H9 (cell line): ENCODE results near the gene MB21D2. TPM values are rescaled to one million over a fixed set of nuclear protein-coding genes. Genes with fewer than 3 reads are reported as not detected.

Experiments
- DNase-seq: peaks from one replicate; pipeline ENCODE4 v3.0.0-alpha.2; 2017
- H2AFZ ChIP-seq: one replicate; pipeline ENCODE4 v1.6.1; 2013; ENCODE audit warnings: mild to moderate bottlenecking, low read length, control low read depth, moderate library complexity
- H2AK5ac ChIP-seq: 2 replicates; pipeline ENCODE4 v1.6.1; 2013; ENCODE audit warnings: low read length, control low read depth, mixed read lengths; ENCODE audit not compliant: insufficient read length
- H2BK120ac ChIP-seq: one replicate; pipeline ENCODE4 v1.6.1; 2013; ENCODE audit warnings: low read depth, mild to moderate bottlenecking, low read length, control low read depth, inconsistent platforms; ENCODE audit not compliant: poor library complexity, severe bottlenecking
- H2BK12ac ChIP-seq: 2 replicates; pipeline ENCODE4 v1.6.1; 2013; ENCODE audit warnings: low read length, control low read depth, mixed read lengths, low read depth; ENCODE audit not compliant: insufficient read length
- H2BK15ac ChIP-seq: 2 replicates; pipeline ENCODE4 v1.6.1; 2013; ENCODE audit warnings: low read depth, low read length, control low read depth
- H2BK20ac ChIP-seq: one replicate; pipeline ENCODE4 v1.6.1; 2013; ENCODE audit warnings: low read depth, mild to moderate bottlenecking, low read length, control low read depth, inconsistent platforms; ENCODE audit not compliant: poor library complexity, severe bottlenecking
- H2BK5ac ChIP-seq: 2 replicates; pipeline ENCODE4 v1.6.1; 2013; ENCODE audit warnings: low read length, control low read depth, mixed read lengths; ENCODE audit not compliant: insufficient read length
- H3K14ac ChIP-seq: 2 replicates; pipeline ENCODE4 v1.6.1; 2013; ENCODE audit warnings: low read length, control low read depth; ENCODE audit not compliant: insufficient read depth
- H3K18ac ChIP-seq: 2 replicates; pipeline ENCODE4 v1.6.1; 2013; ENCODE audit warnings: low read depth, mild to moderate bottlenecking, mixed read lengths, low read length, control low read depth; ENCODE audit not compliant: insufficient read length
- H3K23ac ChIP-seq: 2 replicates; pipeline ENCODE4 v1.6.1; 2013; ENCODE audit warnings: low read length, control low read depth, mixed read lengths, low read depth; ENCODE audit not compliant: insufficient read length
- H3K23me2 ChIP-seq: 2 replicates; pipeline ENCODE4 v1.6.1; 2013; ENCODE audit warnings: low read depth, mild to moderate bottlenecking, mixed read lengths, low read length, control low read depth; ENCODE audit not compliant: insufficient read length, poor library complexity, severe bottlenecking
- H3K27ac ChIP-seq: 2 replicates; pipeline ENCODE4 v1.5.1; 2013; ENCODE audit warnings: low read length, control low read depth, mixed read lengths, low read depth; ENCODE audit not compliant: insufficient read length
- H3K27me3 ChIP-seq: 2 replicates; pipeline ENCODE4 v1.6.1; 2013; ENCODE audit warnings: low read length, control low read depth, inconsistent platforms; ENCODE audit not compliant: insufficient read depth
- H3K4ac ChIP-seq: 2 replicates; pipeline ENCODE4 v1.6.1; 2013; ENCODE audit warnings: low read depth, mild to moderate bottlenecking, control low read depth, inconsistent platforms, low read length, moderate library complexity
- H3K4me1 ChIP-seq: 2 replicates; pipeline ENCODE4 v1.6.1; 2013; ENCODE audit warnings: low read length, control low read depth, inconsistent platforms; ENCODE audit not compliant: insufficient read depth
- H3K4me2 ChIP-seq: 2 replicates; pipeline ENCODE4 v1.6.1; 2013; ENCODE audit warnings: low read length, control low read depth, mixed read lengths; ENCODE audit not compliant: insufficient read length, insufficient read depth
- H3K56ac ChIP-seq: 2 replicates; pipeline ENCODE4 v1.6.1; 2013; ENCODE audit warnings: low read depth, mild to moderate bottlenecking, mixed read lengths, low read length, control low read depth; ENCODE audit not compliant: insufficient read length
- H3K79me1 ChIP-seq: 2 replicates; pipeline ENCODE4 v1.6.1; 2013; ENCODE audit warnings: low read depth, mild to moderate bottlenecking, moderate library complexity, low read length, control low read depth, inconsistent platforms; ENCODE audit not compliant: insufficient read depth, poor library complexity, severe bottlenecking
- H3K79me2 ChIP-seq: 2 replicates; pipeline ENCODE4 v1.6.1; 2013; ENCODE audit warnings: low read length, control low read depth, inconsistent platforms; ENCODE audit not compliant: insufficient read depth
- H3K9ac ChIP-seq: 2 replicates; pipeline ENCODE4 v1.6.1; 2013; ENCODE audit warnings: low read length, control low read depth, mixed read lengths; ENCODE audit not compliant: insufficient read length; ENCODE audit errors: extremely low read depth
- H3K9me3 ChIP-seq: one replicate; pipeline ENCODE4 v1.6.1; 2013; ENCODE audit warnings: low read depth, low read length, inconsistent platforms; ENCODE audit not compliant: control insufficient read depth
- H3T11ph ChIP-seq: one replicate; pipeline ENCODE4 v1.6.1; 2013; ENCODE audit warnings: mild to moderate bottlenecking, low read length, control low read depth, inconsistent platforms
- H4K20me1 ChIP-seq: one replicate; pipeline ENCODE4 v1.6.1; 2013; ENCODE audit not compliant: control insufficient read depth, insufficient read length, insufficient read depth
- H4K5ac ChIP-seq: 2 replicates; pipeline ENCODE4 v1.6.1; 2013; ENCODE audit warnings: low read depth, mild to moderate bottlenecking, mixed read lengths, low read length, control low read depth; ENCODE audit not compliant: insufficient read length
- H4K8ac ChIP-seq: replicated peaks from 2 replicates; pipeline ENCODE4 v1.6.1; 2013; ENCODE audit warnings: low read length, control low read depth, mixed read lengths, low read depth; ENCODE audit not compliant: insufficient read length
- H4K91ac ChIP-seq: 2 replicates; pipeline ENCODE4 v1.6.1; 2013; ENCODE audit warnings: low read depth, mild to moderate bottlenecking, moderate library complexity, mixed read lengths, low read length, control low read depth; ENCODE audit not compliant: insufficient read length
- H3K27ac Mint-ChIP-seq, 3 experiments: 2 replicates in 2 of 3; 3 replicates in 1 of 3; pipeline ENCODE4 v1.8.0; 2020 to 2021; ENCODE audit warnings: mixed read lengths in 3 of 3, mild to moderate bottlenecking in 1 of 3, moderate library complexity in 1 of 3
- H3K27me3 Mint-ChIP-seq: 2 replicates; pipeline ENCODE4 v1.8.0; 2021; ENCODE audit warnings: low read depth, mild to moderate bottlenecking, moderate library complexity, mixed read lengths
- H3K36me3 Mint-ChIP-seq, 3 experiments: 2 replicates in 2 of 3; 3 replicates in 1 of 3; pipeline ENCODE4 v1.8.0; 2020 to 2021; ENCODE audit warnings: low read depth in 3 of 3, mixed read lengths in 3 of 3; ENCODE audit not compliant: insufficient read depth in 1 of 3
- H3K4me1 Mint-ChIP-seq, 2 experiments: 2 replicates each; pipeline ENCODE4 v1.8.0; 2020; ENCODE audit warnings: mixed read lengths in 2 of 2
- H3K4me3 Mint-ChIP-seq, 2 experiments: 2 replicates in 1 of 2; 3 replicates in 1 of 2; pipeline ENCODE4 v1.8.0; 2020 to 2021; ENCODE audit warnings: mild to moderate bottlenecking in 2 of 2, mixed read lengths in 2 of 2, moderate library complexity in 1 of 2
- H3K9me3 Mint-ChIP-seq, 2 experiments: 2 replicates in 1 of 2; 3 replicates in 1 of 2; pipeline ENCODE4 v1.8.0; 2020; ENCODE audit warnings: mild to moderate bottlenecking in 2 of 2, mixed read lengths in 2 of 2, moderate library complexity in 1 of 2
- WGBS: extraction: QIAGEN DNeasy Blood & Tissue Kit; methylation state at CpG from one replicate; pipeline ENCODE4 v1.1.7; 2013; ENCODE audit warnings: missing lambda C conversion rate, low lambda C conversion rate, mixed read lengths; ENCODE audit not compliant: insufficient read length; ENCODE audit errors: extremely low coverage; 5-methylcytosine and 5-hydroxymethylcytosine counted together
- total RNA-seq: library from RNA; stranded (reverse); gene quantifications from 2 replicates; pipeline ENCODE4 v1.2.1, GENCODE V29; 2021
- TF ChIP-seq, protein P1 (sequence below): fragments of 200-600 bp; sonication (generic); conservative IDR thresholded peaks from 3 replicates; pipeline ENCODE4 v1.8.0; 2021; ENCODE audit warnings: antibody characterized with exemption, mild to moderate bottlenecking

The MB21D2 gene
- total RNA-seq, 1 experiment from 2014 or later, result 19.1 TPM

DNA sequence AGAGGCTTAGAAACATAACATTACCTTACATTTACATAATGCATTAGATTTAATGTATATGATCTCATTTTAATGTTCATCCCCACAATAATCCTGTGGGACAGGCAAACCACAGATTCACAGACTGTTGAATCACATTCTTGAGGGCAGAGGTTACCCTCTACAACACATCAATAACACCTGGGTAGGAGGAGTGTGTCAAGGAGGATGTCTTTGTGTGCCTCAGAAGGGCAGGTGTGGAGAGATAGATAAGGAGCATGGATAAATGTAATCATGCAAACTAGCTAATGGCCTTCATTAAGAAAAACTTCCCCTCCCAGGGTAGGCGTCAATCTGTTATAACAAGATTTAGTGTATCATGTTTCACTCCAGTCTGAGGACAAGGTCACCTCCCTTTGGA, 12.9 kb upstream of the MB21D2 start:
- H3K18ac ChIP-seq, result no peak overlapping the region
- Mint-ChIP-seq H3K4me3 (no peak overlapping the region), H3K27ac (no peak overlapping the region), H3K36me3 (no peaks in the 10 kb centered on the region), H3K9me3 (no peaks in the 10 kb centered on the region), H3K27me3 (no peaks in the 10 kb centered on the region), H3K4me1 (peaks cover 5 to 7% of the 10 kb centered on the region in 2 experiments; a peak in 3 of 4 replicates)
- H3T11ph ChIP-seq, result no peak overlapping the region
- no peak for DNase-seq
- H3K27me3 ChIP-seq, result no peaks in the 10 kb centered on the region; the same call in 1 of the 2 replicates
- H2AFZ ChIP-seq, result no peak overlapping the region
- H4K91ac ChIP-seq, result no peak overlapping the region
- TF ChIP-seq, protein P1, sequence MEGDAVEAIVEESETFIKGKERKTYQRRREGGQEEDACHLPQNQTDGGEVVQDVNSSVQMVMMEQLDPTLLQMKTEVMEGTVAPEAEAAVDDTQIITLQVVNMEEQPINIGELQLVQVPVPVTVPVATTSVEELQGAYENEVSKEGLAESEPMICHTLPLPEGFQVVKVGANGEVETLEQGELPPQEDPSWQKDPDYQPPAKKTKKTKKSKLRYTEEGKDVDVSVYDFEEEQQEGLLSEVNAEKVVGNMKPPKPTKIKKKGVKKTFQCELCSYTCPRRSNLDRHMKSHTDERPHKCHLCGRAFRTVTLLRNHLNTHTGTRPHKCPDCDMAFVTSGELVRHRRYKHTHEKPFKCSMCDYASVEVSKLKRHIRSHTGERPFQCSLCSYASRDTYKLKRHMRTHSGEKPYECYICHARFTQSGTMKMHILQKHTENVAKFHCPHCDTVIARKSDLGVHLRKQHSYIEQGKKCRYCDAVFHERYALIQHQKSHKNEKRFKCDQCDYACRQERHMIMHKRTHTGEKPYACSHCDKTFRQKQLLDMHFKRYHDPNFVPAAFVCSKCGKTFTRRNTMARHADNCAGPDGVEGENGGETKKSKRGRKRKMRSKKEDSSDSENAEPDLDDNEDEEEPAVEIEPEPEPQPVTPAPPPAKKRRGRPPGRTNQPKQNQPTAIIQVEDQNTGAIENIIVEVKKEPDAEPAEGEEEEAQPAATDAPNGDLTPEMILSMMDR, result no peak
- no peak overlapping the region for H3K4ac ChIP-seq
- H4K20me1 ChIP-seq, result no peaks in the 10 kb centered on the region
- no peak overlapping the region for H3K27ac ChIP-seq
- H3K14ac ChIP-seq, result no peak overlapping the region
- H2BK5ac ChIP-seq, result no peak overlapping the region
- H2BK20ac ChIP-seq, result no peak overlapping the region
- no peak overlapping the region for H3K56ac ChIP-seq
- no peak overlapping the region for H3K23ac ChIP-seq
- H3K79me1 ChIP-seq, result no peaks in the 10 kb centered on the region
- no peak overlapping the region for H2BK15ac ChIP-seq
- H4K8ac ChIP-seq, result no peak overlapping the region
- no peak overlapping the region for H2BK120ac ChIP-seq
- no CpG with 5 or more reads among the region's 1 CpG for whole genome bisulfite sequencing
- no peak overlapping the region for H4K5ac ChIP-seq
- no peak overlapping the region for H2AK5ac ChIP-seq
- H3K4me1 ChIP-seq, result no peaks in the 10 kb centered on the region
- H3K23me2 ChIP-seq, result no peaks in the 10 kb centered on the region
- no peak overlapping the region for H3K4me2 ChIP-seq
- no peak overlapping the region for H2BK12ac ChIP-seq
- H3K79me2 ChIP-seq, result no peaks in the 10 kb centered on the region
- H3K9ac ChIP-seq, result no peak overlapping the region
- H3K9me3 ChIP-seq, result no peaks in the 10 kb centered on the region
